GM08714 (cell line): Measurements from ENCODE around the gene HDC.

Experiments
- H3K4me3 ChIP-seq: fragments of 200-500 bp; sonication (Bioruptor generic); 2 replicates; pipeline ENCODE4 v1.5.1; 2014; ENCODE audit warnings: mild to moderate bottlenecking, low read length, inconsistent platforms
- ZNF274 ChIP-seq: IDR thresholded peaks from 2 replicates; pipeline ENCODE4 v1.6.1; 2012; ENCODE audit warnings: mild to moderate bottlenecking, low read depth, low read length

The HDC gene

GRCh38 chr15:50265620-50266019 is at the start of gene HDC:
TSS of gene HDC (minus strand) at chr15:50265726. CDS start at chr15:50265623, 103 bp downstream.
- TF ChIP-seq ZNF274 = no peak
- H3K4me3 ChIP-seq = no peak within 1 kb of the TSS

GRCh38 chr15:50312636-50313035 is 47.1 kb upstream of the HDC start:
- no peak overlapping the region for H3K4me3 ChIP-seq
- no peak for TF ChIP-seq ZNF274

- H3K4me3 ChIP-seq = no peak overlapping the region
Observed at GRCh38 chr15:50307799-50308198, 42.3 kb upstream of the HDC start.

GRCh38 chr15:50304836-50305235 is 39.3 kb upstream of the HDC start:
- H3K4me3 ChIP-seq = no peak overlapping the region
- TF ChIP-seq ZNF274 = no peak

More at GRCh38 chr15:50307799-50308198, 42.3 kb upstream of the HDC start:
- TF ChIP-seq ZNF274 = no peak

- no peak overlapping the region for H3K4me3 ChIP-seq
- no peak for TF ChIP-seq ZNF274
Observed at GRCh38 chr15:50302581-50302980, 37.1 kb upstream of the HDC start.

GRCh38 chr15:50298340-50298739 is 32.8 kb upstream of the HDC start:
- H3K4me3 ChIP-seq = no peak overlapping the region
- TF ChIP-seq ZNF274 = no peak

GRCh38 chr15:50295966-50296365 is 30.4 kb upstream of the HDC start:
- TF ChIP-seq ZNF274 = no peak
- H3K4me3 ChIP-seq = no peak overlapping the region

GRCh38 chr15:50289749-50290148 is 24.2 kb upstream of the HDC start:
- no peak overlapping the region for H3K4me3 ChIP-seq
- TF ChIP-seq ZNF274 = no peak

- H3K4me3 ChIP-seq = no peak overlapping the region
- no peak for TF ChIP-seq ZNF274
Observed at GRCh38 chr15:50287324-50288116, 22.0 kb upstream of the HDC start.

- TF ChIP-seq ZNF274 = no peak
- H3K4me3 ChIP-seq = no peak overlapping the region
Observed at GRCh38 chr15:50281427-50281826, 15.9 kb upstream of the HDC start.

GRCh38 chr15:50280271-50280670 is 14.7 kb upstream of the HDC start:
- H3K4me3 ChIP-seq = no peak overlapping the region
- no peak for TF ChIP-seq ZNF274

- no peak for TF ChIP-seq ZNF274
Observed at GRCh38 chr15:50278496-50278895, 13.0 kb upstream of the HDC start.

GRCh38 chr15:50277370-50277769 is 11.8 kb upstream of the HDC start:
- TF ChIP-seq ZNF274 = no peak
- H3K4me3 ChIP-seq = no peak overlapping the region

More at GRCh38 chr15:50278496-50278895, 13.0 kb upstream of the HDC start:
- no peak overlapping the region for H3K4me3 ChIP-seq

- no peak overlapping the region for H3K4me3 ChIP-seq
- TF ChIP-seq ZNF274 = no peak
Observed at GRCh38 chr15:50275908-50276307, 10.4 kb upstream of the HDC start.

- TF ChIP-seq ZNF274 = no peak
- no peak overlapping the region for H3K4me3 ChIP-seq
Observed at GRCh38 chr15:50275091-50275490, 9.6 kb upstream of the HDC start.

- TF ChIP-seq ZNF274 = no peak
- H3K4me3 ChIP-seq = no peak overlapping the region
Observed at GRCh38 chr15:50267577-50267976, 2.1 kb upstream of the HDC start.
